GM19099 (cell line): ENCODE results near the gene NOP16.

Experiments
- POLR2A ChIP-seq: IDR thresholded peaks from 3 replicates; pipeline ENCODE4 v1.6.1; 2011; ENCODE audit warnings: low read depth; ENCODE audit not compliant: insufficient read length; ENCODE audit errors: extremely low read depth

The NOP16 gene

GRCh38 chr5:176397736-176398420 is 9.5 kb upstream of the NOP16 start:
- no peak for TF ChIP-seq POLR2A

DNA sequence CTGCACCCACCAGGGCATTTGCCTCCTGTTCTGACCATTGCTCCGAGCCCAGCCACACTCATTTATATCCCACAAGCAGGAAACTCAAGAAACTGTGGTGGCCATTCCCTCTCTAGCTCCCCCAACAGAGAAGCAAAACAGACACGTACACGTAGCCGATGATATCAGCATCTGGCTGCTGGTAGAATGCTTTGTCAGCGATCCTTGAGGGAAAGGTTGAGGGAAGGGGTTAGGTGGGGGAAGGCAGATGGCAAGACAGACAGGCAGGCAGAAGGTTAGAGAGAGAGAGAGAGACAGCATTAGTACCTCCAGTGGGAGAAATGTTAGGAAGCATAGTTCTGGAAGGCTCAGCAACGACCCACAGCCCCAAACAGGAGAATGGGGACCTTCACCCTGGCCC is 7.9 kb upstream of the NOP16 start:
- no peak for TF ChIP-seq POLR2A

DNA sequence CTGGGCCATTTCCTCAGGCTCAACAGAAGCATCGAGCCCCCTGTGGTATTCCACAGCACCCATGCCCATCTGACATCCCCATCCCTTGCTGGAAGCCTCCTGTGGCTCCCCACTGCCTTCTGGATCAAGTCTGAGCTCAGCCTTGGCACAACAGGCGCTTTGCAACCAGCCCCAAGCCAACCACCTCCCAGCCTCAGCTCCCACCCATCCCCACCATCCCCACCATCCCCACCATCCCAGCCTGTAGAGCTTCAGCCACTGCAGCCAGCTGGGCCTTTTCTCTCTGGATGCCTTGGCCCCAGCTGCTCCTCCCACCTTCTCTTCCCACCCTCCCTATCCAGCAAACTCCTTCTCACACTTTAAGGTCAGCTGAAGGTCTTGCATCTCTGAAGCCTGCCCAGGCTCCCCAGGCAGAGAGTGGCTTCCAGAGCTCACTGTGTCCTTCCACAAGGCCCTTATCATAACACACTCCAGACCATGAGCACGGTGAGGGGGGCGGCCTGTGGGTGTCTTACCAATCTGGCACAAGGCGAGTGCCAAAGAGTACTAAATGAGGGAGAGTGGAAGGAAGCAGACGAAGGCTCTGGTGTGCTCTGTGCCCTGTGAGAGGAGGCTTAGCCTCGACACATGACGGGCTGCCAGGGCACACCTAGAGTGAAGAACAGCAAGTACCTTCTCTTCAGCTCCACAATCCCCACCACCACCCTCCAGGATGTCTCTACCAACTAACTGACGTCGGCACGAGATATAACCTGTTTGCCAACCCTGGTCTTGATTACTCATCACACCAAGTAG is 6.7 kb upstream of the NOP16 start:
- no peak for TF ChIP-seq POLR2A

- no peak for TF ChIP-seq POLR2A
Measured at GRCh38 chr5:176394096-176394495, 5.7 kb upstream of the NOP16 start.

DNA sequence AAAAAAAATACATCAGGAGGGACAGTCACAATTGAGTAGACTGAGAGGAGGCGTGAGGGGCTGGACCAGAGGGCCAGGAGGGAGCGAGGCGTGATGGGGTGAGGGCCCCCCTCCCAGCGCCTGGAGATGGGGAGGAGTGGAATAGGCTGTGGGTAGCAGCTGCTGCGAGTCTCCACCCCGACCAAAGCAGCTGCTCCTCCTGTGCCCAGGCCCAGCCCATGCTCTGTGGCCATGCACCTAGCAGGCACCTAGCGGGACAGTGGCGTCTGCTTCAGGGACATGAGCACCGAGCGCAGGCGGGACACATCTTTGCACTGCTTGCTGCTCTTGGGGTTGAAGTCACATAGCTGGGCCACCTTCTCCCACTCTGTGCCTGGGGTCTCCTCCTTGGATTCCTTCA is 4.1 kb upstream of the NOP16 start:
- TF ChIP-seq POLR2A = no peak

GRCh38 chr5:176391999-176392398 is 3.6 kb upstream of the NOP16 start:
- no peak for TF ChIP-seq POLR2A

GRCh38 chr5:176391479-176391878 is 3.1 kb upstream of the NOP16 start:
- TF ChIP-seq POLR2A = no peak

DNA sequence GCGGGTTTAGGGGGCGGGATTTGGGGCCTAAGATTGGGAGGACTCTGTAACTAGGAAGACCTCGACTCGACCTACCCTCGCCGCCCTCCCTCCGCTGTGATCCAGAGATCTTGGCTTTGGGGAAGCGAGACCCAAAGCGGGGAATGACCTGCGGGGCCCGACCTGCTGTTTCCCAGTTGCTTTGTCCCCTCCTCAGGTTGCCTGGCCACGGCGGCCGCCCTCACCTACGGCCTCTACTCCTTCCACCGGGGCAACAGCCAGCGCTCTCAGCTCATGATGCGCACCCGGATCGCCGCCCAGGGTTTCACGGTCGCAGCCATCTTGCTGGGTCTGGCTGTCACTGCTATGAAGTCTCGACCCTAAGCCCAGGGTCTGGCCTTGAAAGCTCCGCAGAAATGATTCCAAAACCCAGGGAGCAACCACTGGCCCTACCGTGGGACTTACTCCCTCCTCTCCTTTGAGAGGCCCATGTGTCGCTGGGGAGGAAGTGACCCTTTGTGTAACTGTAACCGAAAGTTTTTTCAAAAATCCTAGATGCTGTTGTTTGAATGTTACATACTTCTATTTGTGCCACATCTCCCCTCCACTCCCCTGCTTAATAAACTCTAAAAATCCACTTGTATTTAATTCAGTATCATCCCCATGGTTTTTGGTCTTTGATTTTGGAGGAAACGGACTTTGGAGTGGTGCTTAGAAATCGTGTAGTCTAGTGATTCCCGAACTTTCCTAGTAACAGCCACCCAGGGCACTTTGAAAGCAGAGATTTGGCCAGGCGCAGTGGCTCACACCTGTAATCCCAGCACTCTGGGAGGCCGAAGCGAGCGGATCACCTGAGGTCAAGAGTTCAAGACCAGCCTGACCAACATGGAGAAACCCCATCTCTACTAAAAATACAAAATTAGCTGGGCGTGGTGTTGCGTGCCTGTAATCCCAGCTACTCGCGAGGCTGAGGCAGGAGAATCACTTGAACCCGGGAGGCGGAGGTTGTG is 1.0 kb upstream of the NOP16 start:
- TF ChIP-seq POLR2A = peak; percentile 86

DNA sequence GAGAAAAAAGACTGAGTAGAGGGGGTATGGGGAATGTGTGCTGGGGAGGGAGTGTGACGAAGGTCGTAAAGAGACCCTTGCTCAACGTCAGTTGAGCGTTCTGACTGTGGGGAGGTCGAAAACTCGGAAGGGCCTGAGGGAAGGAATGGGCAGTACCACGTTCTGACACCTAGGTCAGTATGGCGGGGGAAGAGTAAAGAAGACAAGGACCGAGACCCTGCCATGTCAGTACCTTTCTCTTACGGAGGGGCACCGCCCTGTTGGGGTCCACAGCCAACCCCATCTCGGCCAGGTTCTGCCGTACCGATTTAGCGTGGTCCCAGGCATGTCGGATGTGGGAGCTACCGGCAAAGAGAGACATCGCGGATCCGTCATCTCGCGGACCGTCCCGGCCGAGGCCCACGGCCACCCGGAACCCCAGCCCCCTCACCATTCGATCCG is 375 bp downstream of the NOP16 start:
- TF ChIP-seq POLR2A = no peak

DNA sequence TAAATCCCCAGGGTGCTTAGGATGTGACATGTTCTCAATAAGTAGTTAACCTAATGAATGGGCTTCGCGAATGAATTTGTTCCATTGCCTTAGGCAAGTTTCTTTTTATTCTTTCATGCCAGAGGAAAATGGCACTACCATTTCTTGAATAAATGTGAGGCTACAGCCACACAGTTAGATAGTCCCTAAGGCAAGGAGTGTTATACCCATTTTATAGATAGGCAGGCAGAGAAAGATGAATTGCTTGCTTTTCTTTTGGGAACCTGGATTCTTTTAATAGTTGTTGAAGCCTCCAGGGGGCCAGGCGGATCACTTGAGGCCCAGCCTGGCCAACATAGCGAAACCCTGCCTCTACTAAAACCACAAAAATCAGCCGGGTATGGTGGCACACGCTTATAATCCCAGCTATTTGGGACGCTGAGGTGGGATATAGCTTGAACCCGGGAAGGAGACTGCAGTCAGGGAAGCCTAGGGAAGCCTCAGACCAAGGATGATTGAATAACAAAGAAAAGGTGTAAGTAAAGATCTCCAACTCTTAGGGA is 943 bp downstream of the NOP16 start:
- TF ChIP-seq POLR2A = no peak

GRCh38 chr5:176386491-176386890 is 1.9 kb downstream of the NOP16 start:
- no peak for TF ChIP-seq POLR2A

DNA sequence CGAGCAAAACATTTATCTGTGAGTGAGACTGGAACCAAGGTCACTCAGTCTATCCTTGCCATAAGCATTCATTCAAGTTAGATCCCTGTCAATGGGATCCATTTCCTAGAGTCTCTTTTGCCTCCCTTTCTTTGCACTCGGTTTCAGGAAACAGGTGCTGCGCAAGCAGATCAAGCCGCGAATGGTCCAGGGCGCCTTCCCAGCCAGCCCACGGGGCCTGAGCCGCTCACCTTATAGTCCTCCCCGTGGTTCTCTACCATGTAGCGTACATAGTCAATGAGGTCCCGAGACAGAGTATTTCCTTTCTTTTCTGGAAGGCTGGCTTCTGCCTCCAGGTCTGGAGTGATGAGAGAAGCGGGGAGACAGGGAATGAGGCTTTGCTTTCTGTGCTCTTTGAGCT is 3.4 kb downstream of the NOP16 start:
- TF ChIP-seq POLR2A = no peak

GRCh38 chr5:176384366-176384930 is 4.0 kb downstream of the NOP16 start:
- no peak for TF ChIP-seq POLR2A

GRCh38 chr5:176383961-176384360 is 4.4 kb downstream of the NOP16 start:
- TF ChIP-seq POLR2A = no peak
